ENCODE data around the gene C10orf90.

Gene C10orf90

GRCh38 chr10:126375926-126376554 is 294.5 kb downstream of the C10orf90 start:
- in situ Hi-C loops (cut with HindIII; ENCODE audit: low sequenced_read_pairs), result no loop called here

GRCh38 chr10:126375299-126375698 is 295.2 kb downstream of the C10orf90 start:
- in situ Hi-C loops (cut with HindIII; ENCODE audit: low sequenced_read_pairs), result no loop called here
